CD4-positive, alpha-beta T cell (primary cell): Measurements from ENCODE around the gene EGFL7. TPM values are rescaled to one million over a fixed set of nuclear protein-coding genes. Genes with fewer than 3 reads are reported as not detected.

Experiments
- ATAC-seq: fragments of 200-7000 bp; cut with Tn5 transposase; one replicate; pipeline ENCODE4 v1.10.0; 2022; ENCODE audit warnings: mild to moderate bottlenecking; ENCODE audit not compliant: poor library complexity
- CTCF ChIA-PET: fragments of 350-600 bp; sonication (Branson Sonifier 250); formaldehyde crosslinking; loops from one replicate; lab custom pipeline; 2021; ENCODE audit warnings: antibody characterized with exemption, inconsistent platforms; lab: Charles Lee
- POLR2A ChIA-PET: fragments of 350-600 bp; sonication (Branson Sonifier 250); formaldehyde crosslinking; loops from one replicate; lab custom pipeline; 2021; ENCODE audit warnings: antibody characterized with exemption, inconsistent platforms; lab: Charles Lee
- DNase-seq, 14 experiments: peaks; one replicate each; pipeline ENCODE4 v3.0.0-alpha.2; 2013 to 2020; ENCODE audit warnings: mixed read lengths in 2 of 14
- H3K27ac ChIP-seq, 2 donors: one replicate each; pipeline versions ENCODE4 v1.5.1 to v1.7.0; 2013; ENCODE audit warnings: low read length in 2 of 2, low read depth in 1 of 2, mild to moderate bottlenecking in 1 of 2
- H3K27me3 ChIP-seq, 2 experiments: 1 replicate in 1 of 2; 2 replicates in 1 of 2; pipeline versions ENCODE4 v1.6.1 to v1.7.0; 2013; ENCODE audit warnings: low read length in 2 of 2, control low read depth in 1 of 2, mild to moderate bottlenecking in 1 of 2, moderate library complexity in 1 of 2; ENCODE audit not compliant: insufficient read depth in 2 of 2, control insufficient read depth in 1 of 2
- H3K36me3 ChIP-seq: one replicate; pipeline ENCODE4 v1.6.1; 2013; ENCODE audit warnings: low read length, control low read depth; ENCODE audit not compliant: insufficient read depth
- H3K4me1 ChIP-seq: one replicate; pipeline ENCODE4 v1.6.1; 2013; ENCODE audit warnings: low read length, control low read depth; ENCODE audit not compliant: insufficient read depth
- H3K4me3 ChIP-seq: one replicate; pipeline ENCODE4 v1.5.1; 2013; ENCODE audit warnings: mild to moderate bottlenecking, low read length, moderate library complexity
- H3K9me3 ChIP-seq, 2 experiments: 1 replicate in 1 of 2; 2 replicates in 1 of 2; pipeline versions ENCODE4 v1.6.1 to v1.7.0; 2013; ENCODE audit warnings: low read length in 2 of 2, mild to moderate bottlenecking in 2 of 2, control low read depth in 1 of 2, moderate library complexity in 1 of 2; ENCODE audit not compliant: control insufficient read depth in 1 of 2, insufficient read depth in 1 of 2
- H3K27ac Mint-ChIP-seq: one replicate; pipeline ENCODE4 v1.8.0; 2020; ENCODE audit warnings: mixed read lengths
- H3K27me3 Mint-ChIP-seq: one replicate; pipeline ENCODE4 v1.8.0; 2021; ENCODE audit warnings: mixed read lengths
- H3K36me3 Mint-ChIP-seq: one replicate; pipeline ENCODE4 v1.8.0; 2021; ENCODE audit warnings: low read depth, mixed read lengths
- H3K4me1 Mint-ChIP-seq: one replicate; pipeline ENCODE4 v1.8.0; 2021; ENCODE audit warnings: low read depth, mixed read lengths
- H3K4me3 Mint-ChIP-seq: one replicate; pipeline ENCODE4 v1.8.0; 2020; ENCODE audit warnings: mild to moderate bottlenecking, mixed read lengths
- H3K9me3 Mint-ChIP-seq: one replicate; pipeline ENCODE4 v1.8.0; 2020; ENCODE audit warnings: mixed read lengths
- CTCF ChIP-seq: fragments of 200-600 bp; IDR thresholded peaks from one replicate; pipeline ENCODE4 v1.8.0; 2022; ENCODE audit warnings: antibody characterized with exemption, mild to moderate bottlenecking
- intact Hi-C, 2 experiments: fragments of 100-400 bp; cut with DNase I in 1 of 2; cut with micrococcal nuclease in 1 of 2; formaldehyde crosslinking; loops; one replicate each; pipeline versions ENCODE4 v1.15.1 to v1.9.0; 2023 to 2025; cut with DNase I, micrococcal nuclease
- total RNA-seq, 174 experiments: library from RNA in 2 of 174; stranded (reverse) in 2 of 174; gene quantifications; one replicate each; pipeline ENCODE4 v1.2.3 and lab custom pipeline; 2021 to 2026

The EGFL7 gene
- total RNA-seq, 2 experiments from 2014 or later = not detected

- Mint-ChIP-seq H3K4me1 (no peaks in the 10 kb centered on the region), H3K36me3 (no peaks in the 10 kb centered on the region), H3K27me3 (peaks cover 4% of the 10 kb centered on the region), H3K9me3 (no peaks in the 10 kb centered on the region), H3K27ac (no peak overlapping the region), H3K4me3 (no peak overlapping the region)
- Histone ChIP-seq H3K9me3 (peaks cover 0 to 9% of the 10 kb centered on the region in 2 experiments), H3K36me3 (no peaks in the 10 kb centered on the region), H3K27me3 (no peaks in the 10 kb centered on the region), H3K4me3 (no peak overlapping the region), H3K4me1 (peaks cover 22% of the 10 kb centered on the region), H3K27ac (no peak overlapping the region)
- TF ChIP-seq CTCF = no peak
- no peak for DNase-seq
- ChIA-PET POLR2A (no interaction called here), CTCF (no interaction called here)
- ATAC-seq = no peak
- intact Hi-C loops = no loop called here
These were observed 45.6 kb upstream of the EGFL7 start for GRCh38 chr9:136616948-136617695.

GRCh38 chr9:136617746-136618579 lies 44.8 kb upstream of the EGFL7 start:
- CTCF ChIA-PET = no interaction called here
- POLR2A ChIA-PET = no interaction called here
- Histone ChIP-seq H3K9me3 (peaks cover 0 to 9% of the 10 kb centered on the region in 2 experiments), H3K27ac (no peak overlapping the region), H3K36me3 (no peaks in the 10 kb centered on the region), H3K27me3 (no peaks in the 10 kb centered on the region), H3K4me1 (peaks cover 22% of the 10 kb centered on the region), H3K4me3 (no peak overlapping the region)
- no peak overlapping the region for H3K27ac Mint-ChIP-seq
- H3K4me1 Mint-ChIP-seq = no peaks in the 10 kb centered on the region
- peaks cover 4% of the 10 kb centered on the region for H3K27me3 Mint-ChIP-seq
- no peaks in the 10 kb centered on the region for H3K36me3 Mint-ChIP-seq
- H3K4me3 Mint-ChIP-seq = no peak overlapping the region
- TF ChIP-seq CTCF = no peak
- H3K9me3 Mint-ChIP-seq = no peaks in the 10 kb centered on the region
- no peak for ATAC-seq
- intact Hi-C loops = no loop called here
- no peak for DNase-seq

GRCh38 chr9:136618580-136619547 lies 43.9 kb upstream of the EGFL7 start:
- Mint-ChIP-seq H3K36me3 (no peaks in the 10 kb centered on the region), H3K9me3 (no peaks in the 10 kb centered on the region), H3K27me3 (peaks cover 4% of the 10 kb centered on the region), H3K4me3 (no peak overlapping the region), H3K4me1 (no peaks in the 10 kb centered on the region), H3K27ac (no peak overlapping the region)
- TF ChIP-seq CTCF = no peak
- Histone ChIP-seq H3K4me1 (peaks cover 22% of the 10 kb centered on the region), H3K27me3 (peaks cover 0 to 4% of the 10 kb centered on the region in 2 experiments), H3K9me3 (peaks cover 0 to 9% of the 10 kb centered on the region in 2 experiments), H3K4me3 (no peak overlapping the region), H3K27ac (no peak overlapping the region), H3K36me3 (no peaks in the 10 kb centered on the region)
- DNase-seq = peak in 3 of 14 experiments; percentile 47 to 60 (median 53)
- ChIA-PET CTCF (no interaction called here), POLR2A (no interaction called here)
- intact Hi-C loops = no loop called here
- no peak for ATAC-seq
